Epithelial cell of esophagus (primary cell): ENCODE measurements around the gene FAM83F.

Experiments used
- DNase-seq: peaks from one replicate; pipeline ENCODE4 v3.0.0; 2010; ENCODE audit warnings: low read depth
- H3K4me3 ChIP-seq: 2 replicates; pipeline ENCODE4 v1.5.1; 2011; ENCODE audit warnings: mild to moderate bottlenecking, low read length, control low read depth
- TF ChIP-seq, protein P1 (sequence below): IDR thresholded peaks from 2 replicates; pipeline ENCODE4 v1.5.1; 2011; ENCODE audit warnings: low read depth, mild to moderate bottlenecking, low read length, control low read depth, inconsistent platforms; ENCODE audit not compliant: insufficient read depth; ENCODE audit errors: missing control alignments

Gene FAM83F

DNA sequence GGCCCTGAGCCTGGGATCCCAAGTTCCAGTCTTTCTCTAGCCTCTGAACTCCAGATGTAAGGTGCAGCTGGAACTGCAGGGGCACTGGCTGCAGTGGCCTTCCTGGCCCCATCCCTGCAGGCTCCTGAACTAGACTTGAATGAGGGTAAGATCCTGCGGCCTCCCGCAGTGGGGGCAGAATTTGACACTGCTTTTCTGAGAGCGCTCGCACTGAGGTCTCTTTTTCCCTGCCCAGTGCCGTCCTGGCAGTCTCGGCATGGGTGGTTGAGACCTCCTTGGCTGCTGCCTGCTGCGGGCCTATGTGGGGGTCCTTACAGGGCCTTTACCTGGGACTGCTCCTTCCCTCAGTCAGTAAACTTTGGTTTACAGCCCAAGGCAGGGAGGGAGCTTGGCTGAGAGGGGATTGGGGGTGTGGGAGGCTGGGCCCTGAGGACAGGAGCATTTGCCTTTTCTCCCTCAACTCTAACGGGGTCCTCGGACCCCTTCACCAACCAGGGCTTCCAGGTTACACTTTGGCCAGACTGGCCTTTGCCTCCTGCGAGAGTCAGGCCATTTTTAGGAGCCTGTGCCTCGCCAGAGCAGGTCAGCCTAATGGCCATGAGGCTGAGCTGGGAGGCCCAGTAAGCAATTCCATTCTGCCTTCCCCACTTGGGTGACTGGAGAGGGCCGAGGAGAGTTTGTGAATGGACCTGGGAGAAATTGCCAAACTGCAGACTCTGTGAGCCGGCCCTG is 35.4 kb downstream of the FAM83F start:
- no peak for DNase-seq
- H3K4me3 ChIP-seq = no peak overlapping the region
- TF ChIP-seq, protein P1, sequence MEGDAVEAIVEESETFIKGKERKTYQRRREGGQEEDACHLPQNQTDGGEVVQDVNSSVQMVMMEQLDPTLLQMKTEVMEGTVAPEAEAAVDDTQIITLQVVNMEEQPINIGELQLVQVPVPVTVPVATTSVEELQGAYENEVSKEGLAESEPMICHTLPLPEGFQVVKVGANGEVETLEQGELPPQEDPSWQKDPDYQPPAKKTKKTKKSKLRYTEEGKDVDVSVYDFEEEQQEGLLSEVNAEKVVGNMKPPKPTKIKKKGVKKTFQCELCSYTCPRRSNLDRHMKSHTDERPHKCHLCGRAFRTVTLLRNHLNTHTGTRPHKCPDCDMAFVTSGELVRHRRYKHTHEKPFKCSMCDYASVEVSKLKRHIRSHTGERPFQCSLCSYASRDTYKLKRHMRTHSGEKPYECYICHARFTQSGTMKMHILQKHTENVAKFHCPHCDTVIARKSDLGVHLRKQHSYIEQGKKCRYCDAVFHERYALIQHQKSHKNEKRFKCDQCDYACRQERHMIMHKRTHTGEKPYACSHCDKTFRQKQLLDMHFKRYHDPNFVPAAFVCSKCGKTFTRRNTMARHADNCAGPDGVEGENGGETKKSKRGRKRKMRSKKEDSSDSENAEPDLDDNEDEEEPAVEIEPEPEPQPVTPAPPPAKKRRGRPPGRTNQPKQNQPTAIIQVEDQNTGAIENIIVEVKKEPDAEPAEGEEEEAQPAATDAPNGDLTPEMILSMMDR = no peak

DNA sequence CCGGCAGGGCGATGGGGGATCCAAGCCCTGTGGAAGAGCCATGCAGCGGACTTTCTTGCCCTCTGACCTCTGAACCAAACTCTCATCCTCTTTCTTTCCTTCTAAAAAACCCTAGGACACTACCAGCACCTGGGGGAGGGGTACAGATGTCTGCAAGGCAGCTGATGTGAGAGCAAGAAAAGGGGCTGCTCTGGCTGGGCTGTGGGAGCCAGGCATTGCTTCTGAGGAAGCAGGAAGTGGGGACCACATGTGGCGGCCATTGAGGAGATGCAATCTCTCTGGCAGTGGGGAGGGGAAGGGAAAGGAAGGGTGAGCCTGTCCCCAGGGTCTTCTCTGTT is 36.0 kb downstream of the FAM83F start:
- TF ChIP-seq, protein P1 = no peak
- no peak for DNase-seq
- H3K4me3 ChIP-seq = no peak overlapping the region

DNA sequence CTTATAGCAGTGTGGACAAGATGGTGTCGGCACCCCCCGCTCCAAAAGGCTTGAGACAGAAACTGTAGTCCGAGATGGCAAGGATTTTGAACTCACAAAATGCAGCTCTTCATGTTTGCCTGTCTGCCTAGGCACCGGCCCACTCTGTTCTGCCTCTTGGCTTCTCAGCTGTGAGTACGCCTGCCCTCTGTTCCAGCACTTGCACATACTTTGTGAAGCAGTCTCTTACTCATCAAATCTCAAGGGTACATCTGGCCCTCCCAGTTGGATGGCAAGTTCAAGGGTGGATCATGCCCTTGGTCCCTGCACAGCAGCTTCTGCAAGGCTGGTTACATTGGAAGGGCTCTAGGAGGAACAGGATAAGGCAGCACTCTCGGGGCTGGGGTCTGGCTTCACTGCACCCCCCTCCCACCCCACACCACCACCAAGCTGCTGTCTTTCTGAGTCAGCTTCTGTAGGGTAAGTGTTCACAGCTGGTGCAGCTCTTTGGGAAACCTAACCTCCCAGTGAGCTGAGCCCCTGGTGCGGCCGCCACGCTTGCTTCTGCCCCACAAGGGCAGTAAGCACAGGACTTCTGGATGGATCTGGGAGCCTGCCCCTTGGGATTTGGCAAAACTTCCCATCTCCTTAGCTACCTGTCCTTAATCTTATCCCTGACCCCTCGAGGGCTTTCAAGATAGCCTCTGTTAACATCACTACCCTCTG is 37.2 kb downstream of the FAM83F start:
- no peak for DNase-seq
- H3K4me3 ChIP-seq = no peak overlapping the region
- TF ChIP-seq, protein P1 = no peak

DNA sequence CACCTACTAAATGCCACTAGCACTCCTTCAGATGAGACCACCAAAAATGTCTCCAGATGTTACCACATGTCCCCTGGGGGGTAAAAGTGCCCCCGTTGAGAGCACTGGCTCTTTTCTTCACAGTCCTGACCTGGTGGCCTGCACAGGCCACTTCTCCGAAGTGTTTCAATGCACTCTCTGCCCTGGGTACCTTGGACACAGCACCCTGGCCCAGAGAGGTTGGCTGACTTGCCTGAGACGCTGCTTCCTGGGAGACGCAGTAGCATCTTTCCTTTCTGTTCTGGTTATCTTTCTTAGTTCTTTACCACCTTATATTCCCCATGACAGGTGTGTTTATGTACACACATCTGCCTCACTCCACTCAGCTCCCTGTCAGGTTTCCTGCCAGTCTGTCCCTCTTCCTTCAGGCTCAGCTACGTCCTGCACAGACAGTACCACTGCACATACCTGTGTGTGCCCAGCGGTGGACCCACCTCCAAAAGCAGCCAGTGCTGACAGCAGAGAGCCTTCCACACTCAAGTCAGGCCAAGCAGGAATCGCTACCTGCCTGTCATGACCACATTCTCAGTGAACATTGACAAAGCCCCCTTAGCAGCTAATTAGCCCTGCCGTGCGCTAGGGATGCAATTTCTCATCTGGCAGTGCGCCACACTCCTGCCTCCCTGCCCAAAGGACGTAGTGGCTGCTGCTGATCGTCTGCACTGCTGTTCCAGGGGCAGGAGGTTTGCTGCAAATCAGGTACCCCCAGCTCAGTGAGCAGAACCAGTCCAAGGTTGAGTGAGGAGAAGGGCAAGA is 39.0 kb downstream of the FAM83F start:
- TF ChIP-seq, protein P1 = no peak
- H3K4me3 ChIP-seq = no peak overlapping the region
- no peak for DNase-seq

DNA sequence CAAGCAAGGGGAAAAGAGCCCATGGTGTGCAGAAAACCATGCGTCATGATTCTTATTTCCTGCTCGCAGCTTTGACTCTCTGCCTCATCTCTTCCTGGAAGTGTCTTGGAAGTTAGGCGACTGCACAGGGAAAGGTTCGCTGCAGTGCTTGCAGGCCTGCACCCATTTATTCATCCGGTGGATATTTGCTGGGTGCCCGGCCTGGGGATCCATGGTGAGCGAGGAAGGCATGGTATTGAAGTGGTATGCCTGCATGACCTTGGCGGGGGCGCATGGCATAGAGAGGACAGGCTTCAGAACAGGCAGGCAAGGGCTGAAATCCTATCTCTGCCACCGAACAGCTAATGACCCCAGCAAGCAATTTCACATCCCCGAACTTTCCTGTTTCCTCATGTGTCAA is 40.6 kb downstream of the FAM83F start:
- DNase-seq = no peak

DNA sequence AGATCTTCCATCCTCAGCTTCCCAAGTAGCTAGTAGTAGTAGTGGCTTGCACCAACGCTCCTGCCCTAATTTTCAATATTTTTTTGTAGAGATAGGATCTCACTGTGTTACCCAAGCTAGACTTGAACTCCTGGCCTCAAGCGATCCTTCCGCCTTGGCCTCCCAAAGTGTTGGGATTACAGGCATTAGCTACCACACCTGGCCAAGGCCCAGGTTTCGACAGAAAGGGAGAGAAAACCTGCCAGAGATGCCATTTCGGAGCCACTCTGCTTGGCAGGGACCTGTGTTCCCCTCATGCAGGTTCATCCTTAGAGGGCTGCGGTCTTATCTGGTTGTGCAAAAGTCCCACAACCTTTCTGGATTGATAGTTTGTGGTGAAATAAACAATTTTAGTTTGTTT is 41.4 kb downstream of the FAM83F start:
- no peak for DNase-seq
- TF ChIP-seq, protein P1 = no peak
- no peak overlapping the region for H3K4me3 ChIP-seq

More for the DNA sequence above, 40.6 kb downstream of the FAM83F start:
- no peak overlapping the region for H3K4me3 ChIP-seq
- TF ChIP-seq, protein P1 = no peak
